GM10266 (cell line): ENCODE measurements around the gene MTX2.

Experiments used
- DNase-seq: peaks from one replicate; pipeline ENCODE4 v3.0.0; 2012; ENCODE audit errors: extremely low spot score
- TF ChIP-seq, protein P1 (sequence below): IDR thresholded peaks from 2 replicates; pipeline ENCODE4 v1.5.1; 2012; ENCODE audit warnings: mild to moderate bottlenecking, low read depth; ENCODE audit not compliant: control insufficient read depth, insufficient read depth; ENCODE audit errors: missing control alignments

Gene MTX2

DNA sequence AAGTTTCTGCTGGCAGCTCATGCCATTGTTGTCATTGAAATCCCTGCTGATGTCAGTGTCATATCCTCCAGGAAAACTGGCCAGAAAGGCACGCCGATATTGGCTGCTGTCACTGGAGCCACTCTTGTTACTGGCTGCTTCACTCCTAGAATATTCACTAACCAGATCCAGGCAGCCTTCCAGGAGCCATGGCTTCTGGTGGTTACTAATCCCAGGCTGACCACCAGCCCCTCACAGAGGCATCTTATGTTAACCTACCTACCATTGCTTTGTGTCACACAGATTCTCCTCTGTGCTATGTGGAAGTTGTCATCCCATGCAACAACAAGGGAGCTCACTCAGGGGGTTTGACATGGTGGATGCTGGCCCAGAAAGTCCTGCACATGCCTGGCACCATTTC is 27.0 kb upstream of the MTX2 start:
- no peak for DNase-seq
- TF ChIP-seq, protein P1, sequence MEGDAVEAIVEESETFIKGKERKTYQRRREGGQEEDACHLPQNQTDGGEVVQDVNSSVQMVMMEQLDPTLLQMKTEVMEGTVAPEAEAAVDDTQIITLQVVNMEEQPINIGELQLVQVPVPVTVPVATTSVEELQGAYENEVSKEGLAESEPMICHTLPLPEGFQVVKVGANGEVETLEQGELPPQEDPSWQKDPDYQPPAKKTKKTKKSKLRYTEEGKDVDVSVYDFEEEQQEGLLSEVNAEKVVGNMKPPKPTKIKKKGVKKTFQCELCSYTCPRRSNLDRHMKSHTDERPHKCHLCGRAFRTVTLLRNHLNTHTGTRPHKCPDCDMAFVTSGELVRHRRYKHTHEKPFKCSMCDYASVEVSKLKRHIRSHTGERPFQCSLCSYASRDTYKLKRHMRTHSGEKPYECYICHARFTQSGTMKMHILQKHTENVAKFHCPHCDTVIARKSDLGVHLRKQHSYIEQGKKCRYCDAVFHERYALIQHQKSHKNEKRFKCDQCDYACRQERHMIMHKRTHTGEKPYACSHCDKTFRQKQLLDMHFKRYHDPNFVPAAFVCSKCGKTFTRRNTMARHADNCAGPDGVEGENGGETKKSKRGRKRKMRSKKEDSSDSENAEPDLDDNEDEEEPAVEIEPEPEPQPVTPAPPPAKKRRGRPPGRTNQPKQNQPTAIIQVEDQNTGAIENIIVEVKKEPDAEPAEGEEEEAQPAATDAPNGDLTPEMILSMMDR = no peak

DNA sequence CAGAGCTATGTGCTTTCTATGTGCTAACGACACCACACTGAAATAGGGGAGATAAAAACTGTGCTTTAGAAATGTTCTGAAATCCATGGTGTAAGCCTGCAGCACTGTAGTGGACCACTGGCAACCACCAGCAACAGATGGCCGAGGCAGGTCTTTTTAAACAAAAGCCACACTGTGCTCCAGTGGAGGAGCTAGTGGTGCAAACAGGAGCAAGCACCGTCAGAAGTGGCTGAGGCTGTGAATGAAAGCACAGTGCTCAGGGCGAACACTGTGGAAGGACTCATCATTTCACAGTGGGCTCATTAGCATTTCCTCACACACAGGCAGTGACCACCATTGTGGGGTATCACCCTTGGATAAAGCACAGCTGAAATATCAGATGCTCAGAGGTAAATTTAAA is 22.9 kb upstream of the MTX2 start:
- TF ChIP-seq, protein P1 = no peak
- DNase-seq = no peak

DNA sequence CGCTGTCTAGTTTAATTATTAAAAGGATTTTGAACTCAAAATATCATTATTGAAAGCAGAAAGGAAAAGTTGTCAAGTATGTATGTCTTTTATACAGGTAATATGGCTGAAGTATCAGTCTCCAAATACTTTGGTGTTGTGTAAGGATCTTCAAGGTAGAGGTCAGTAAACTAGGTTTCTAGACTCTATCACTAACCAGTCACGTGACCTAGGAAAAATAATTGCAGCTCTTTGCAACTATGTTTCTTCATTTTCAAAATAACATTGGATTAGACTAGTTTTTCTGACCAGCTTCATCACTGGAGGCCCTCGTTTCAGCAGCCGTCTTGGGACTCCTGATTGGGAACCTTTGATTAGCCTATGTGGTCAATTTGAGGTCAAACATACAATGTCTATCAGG is 21.4 kb upstream of the MTX2 start:
- TF ChIP-seq, protein P1 = no peak
- DNase-seq = no peak

DNA sequence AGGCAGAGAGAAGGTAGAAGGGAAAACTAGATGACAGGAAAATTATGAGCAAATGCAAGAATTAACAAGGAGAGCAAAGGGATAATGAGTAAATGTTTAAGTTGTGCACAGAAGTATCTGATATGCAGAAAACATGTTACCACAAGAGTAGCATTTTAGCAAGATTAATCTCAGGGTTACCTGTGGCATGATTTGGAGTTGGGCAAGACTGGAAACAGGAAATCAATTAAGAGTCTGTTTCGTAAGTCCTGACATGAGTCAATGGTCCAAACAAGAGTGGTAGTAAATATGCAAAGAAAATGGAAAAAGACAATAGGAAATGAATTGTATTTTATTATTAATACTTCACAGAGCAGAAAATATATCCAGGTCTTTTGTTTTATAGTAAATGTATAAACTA is 17.3 kb upstream of the MTX2 start:
- TF ChIP-seq, protein P1 = no peak
- no peak for DNase-seq

DNA sequence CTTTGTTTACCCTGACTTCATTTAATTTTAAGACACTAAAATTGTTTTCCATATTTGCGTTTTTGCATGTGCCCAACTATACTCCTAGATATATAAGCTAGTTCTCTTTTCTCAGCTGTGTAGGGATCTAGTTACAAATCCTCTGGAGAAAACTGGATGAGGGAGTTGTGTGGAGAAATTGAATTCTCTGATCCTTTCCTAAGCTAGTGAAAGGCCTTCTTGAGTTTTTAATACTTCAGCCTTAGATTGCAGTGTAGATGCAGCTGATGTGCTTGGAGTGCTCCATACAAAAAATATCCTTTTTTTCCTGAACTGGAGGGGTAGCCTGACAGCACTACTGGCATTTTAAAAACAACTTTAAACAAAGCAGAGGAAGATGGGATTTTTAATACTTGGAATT is 8.6 kb upstream of the MTX2 start:
- TF ChIP-seq, protein P1 = no peak
- DNase-seq = no peak

DNA sequence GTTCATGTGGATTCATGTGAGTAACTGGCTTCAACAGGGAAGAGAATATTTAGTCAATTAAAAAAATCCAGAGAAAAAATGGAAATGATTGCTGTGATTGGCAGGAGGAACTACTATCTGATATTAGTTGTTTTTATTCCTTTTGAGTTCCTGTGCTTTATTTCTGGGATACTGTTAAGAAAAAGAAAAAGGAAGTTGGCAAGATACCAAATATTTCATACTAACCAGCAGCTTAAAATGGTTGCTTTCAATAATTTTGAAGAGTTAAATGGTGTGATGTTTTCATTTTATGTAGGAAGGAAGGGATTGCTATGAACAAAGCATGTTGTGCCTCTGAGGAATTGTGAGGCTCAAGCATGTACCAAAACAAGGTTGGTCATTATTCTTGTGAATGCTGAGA is 8.1 kb upstream of the MTX2 start:
- TF ChIP-seq, protein P1 = no peak
- no peak for DNase-seq

DNA sequence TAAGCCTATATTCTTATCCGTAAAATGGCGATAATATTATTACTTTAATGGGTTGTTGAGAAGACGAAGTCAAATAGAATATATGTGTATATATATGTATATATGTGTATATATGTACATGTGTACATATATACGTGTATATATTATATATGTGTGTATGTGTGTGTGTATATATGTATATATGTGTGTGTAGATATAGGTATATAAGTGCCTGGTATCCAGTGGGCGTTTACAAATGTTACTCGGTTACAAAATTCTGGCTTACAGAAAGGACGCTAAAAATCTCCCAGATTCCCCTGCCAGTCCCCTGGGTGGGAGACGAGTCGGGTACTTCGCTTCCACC is 295 bp upstream of the MTX2 start:
- no peak for DNase-seq
- TF ChIP-seq, protein P1 = no peak
